RCC 7860 (cell line): ENCODE measurements around the gene OR5A1.
"Not testable (repeated sequence)": the region's sequence is repeated elsewhere in the genome, so short reads cannot be mapped to it uniquely, and the experiment has no call there.

Experiments
- DNase-seq: peaks from one replicate; pipeline ENCODE4 v3.0.0-alpha.2; 2015; ENCODE audit warnings: low spot score
- FAIRE-seq: peaks from 2 replicates; lab custom pipeline; 2012; peaks lifted over from hg19 to GRCh38; lab: Jason Lieb, UNC

Gene OR5A1

DNA sequence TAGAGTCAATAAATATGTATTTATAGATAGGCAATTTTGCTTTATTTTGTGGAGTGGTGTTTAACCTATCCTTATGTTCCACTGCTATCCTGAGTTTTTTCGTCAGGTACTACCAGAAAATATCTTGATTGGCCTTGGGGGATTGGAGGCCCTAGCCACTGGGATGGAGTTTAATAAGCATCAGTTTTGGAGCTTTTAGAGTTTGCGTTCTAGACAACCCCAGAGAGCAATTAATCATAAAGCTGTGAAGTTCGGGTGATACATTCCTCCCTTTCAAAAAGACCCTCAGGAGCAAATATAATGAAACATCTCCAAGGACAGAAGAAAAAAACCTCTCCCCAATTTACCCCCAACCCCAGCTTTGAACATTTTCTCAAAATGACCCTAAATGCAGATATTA is at the start of gene OR5A1:
Gene OR5A1 (plus strand): TSS at position 301 of the 400 bp plus-strand sequence. CDS start 6,700 bp downstream, outside the sequence.
- DNase-seq (no peak), FAIRE-seq (no peak)

DNA sequence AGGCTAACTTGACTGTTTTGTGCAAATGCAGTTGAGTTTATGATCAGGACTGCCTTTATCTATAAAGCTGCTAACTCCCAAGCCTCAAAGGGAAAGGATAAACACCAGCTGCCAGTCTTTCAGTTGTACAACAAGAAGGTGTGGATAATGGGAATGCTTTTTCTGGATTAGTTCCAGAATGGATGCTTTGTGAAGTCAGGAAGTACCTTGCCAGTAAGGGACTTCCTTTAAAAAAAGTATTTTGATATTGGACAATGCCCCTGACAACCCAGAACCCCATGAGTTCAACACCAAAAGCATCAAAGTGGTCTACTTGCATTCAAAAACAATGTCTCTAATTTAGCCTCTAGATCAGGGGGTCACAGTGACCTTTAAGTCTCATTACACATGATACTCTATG is 42.1 kb upstream of the OR5A1 start:
- no peak for DNase-seq
- no peak for FAIRE-seq

DNA sequence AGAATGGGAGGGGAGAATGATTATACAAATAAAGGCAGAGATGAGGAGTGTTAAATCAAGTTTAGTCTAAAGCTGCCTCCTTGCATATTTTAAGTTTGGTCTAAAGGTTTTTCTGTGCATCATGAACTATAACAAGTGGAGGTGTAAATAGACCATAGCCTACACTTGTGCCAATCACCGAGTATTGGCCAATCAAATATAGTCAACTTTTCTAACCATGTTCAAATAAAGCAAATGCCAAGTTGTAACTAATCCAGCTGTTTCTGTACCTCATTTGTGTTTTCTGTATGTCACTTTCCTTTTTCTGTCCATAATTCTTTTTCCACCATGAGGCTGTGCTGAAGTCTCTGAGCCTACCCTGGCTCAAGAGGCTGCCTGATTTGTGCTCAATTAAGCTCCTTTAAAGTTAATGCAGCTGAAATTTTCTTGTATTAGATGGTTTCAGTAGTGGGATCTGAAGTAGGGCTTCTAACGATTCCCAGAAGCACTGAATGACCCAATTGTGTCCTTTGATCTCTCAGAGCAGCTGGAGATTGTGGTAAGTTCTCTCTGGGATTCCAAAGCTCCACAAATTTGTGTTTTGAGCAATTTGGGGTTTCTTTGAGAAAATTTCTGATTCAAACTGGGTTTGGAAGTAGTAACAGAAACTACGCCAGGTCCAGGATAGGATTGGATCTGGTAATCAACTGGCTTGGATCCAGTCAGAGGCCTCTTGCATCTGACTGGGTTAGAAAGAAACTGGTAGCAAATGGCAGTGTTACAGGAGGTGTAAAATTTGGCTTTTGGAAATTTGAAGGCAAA is 35.6 kb upstream of the OR5A1 start:
- DNase-seq (no peak), FAIRE-seq (no peak)

DNA sequence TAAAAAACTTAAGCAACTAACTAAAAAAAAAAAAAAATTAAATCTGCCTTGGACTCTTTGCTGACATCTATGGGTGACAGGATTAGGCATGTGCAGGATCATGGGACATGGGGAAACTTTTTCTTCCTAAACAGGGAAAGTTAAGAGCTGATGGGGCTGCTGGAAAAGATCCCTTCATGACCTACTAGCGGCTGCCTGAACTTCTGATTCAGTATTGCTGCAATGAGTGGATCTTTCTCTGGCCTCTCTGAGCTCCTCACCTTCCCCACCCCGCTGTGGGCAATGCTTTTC is 35.1 kb upstream of the OR5A1 start:
- no peak for DNase-seq
- FAIRE-seq = no peak

DNA sequence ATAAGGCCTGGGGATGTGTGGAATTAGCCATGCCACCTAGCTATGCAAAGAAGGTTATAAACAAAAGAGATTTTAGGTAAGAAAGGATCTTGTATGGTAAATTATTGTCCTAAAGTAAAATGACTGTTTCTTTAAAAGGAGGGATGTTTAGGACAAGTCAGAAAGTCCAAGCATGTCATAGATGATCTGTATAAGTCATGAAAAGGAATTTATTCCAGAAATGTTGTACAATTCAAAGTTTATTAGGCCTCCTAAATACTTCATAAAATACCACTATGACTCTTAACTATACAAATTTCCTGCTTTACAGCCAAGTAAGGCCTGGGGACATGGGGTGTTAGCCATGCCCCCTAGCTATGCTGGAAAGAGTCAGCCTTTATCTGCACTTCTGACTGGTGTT is 32.7 kb upstream of the OR5A1 start:
- DNase-seq (no peak), FAIRE-seq (no peak)

DNA sequence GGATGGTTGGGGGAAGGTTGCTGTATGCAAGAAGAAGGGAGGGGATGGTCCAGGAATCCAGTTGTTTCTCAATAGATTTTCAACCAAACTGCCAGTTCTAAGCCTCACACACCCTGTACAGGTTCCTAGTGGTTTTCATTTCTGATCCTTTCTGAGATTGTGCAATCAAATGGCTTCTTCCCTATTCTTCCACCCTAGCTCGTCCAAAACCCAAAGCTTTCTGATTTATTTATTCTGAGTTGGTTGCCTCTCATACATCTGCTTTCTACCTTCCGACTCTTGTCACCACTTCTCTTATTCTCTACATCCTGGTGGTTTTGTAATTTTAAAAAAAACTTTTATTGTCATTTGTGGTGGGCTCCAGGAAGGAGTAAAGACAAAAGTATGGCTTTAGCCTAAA is 22.6 kb upstream of the OR5A1 start:
- no peak for DNase-seq
- no peak for FAIRE-seq

DNA sequence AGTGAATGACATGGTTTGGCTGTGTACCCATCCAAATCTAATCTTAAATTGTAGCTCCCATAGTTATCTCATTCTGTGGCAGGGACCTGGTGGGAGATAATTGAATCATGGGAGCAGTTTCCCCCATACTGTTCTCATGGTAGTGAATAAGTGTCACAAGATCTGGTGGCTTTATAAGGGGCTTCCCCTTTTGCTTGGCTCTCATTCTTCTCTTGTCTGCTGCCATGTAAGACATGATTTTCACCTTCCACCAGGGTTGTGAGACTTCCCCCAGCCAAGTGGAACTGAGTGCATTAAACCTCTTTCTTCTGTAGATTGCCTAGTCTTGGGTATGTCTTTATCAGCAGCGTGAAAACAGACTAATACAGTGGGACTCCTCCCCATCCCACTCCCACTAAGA is 21.2 kb upstream of the OR5A1 start:
- FAIRE-seq (no peak), DNase-seq (no peak)

DNA sequence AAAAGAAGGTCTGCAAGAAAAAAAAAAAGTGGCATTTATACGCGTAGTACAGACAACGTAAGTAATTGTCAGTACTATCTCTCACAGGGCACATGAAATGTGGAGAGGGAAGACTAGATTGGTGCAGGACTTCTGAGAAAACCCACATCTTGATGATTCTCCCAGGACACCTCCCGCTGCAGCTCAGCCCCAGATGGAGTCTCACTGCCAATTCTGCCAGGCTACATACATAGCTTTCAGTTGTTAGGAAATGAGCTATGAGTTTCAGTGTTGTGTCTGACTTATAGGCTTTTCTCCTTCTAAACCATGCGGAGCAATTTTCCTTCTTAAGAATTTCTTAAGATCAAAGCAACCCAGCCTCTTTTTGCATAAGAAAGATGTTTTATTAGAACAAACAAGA is 19.7 kb upstream of the OR5A1 start:
- FAIRE-seq = no peak
- DNase-seq = no peak

DNA sequence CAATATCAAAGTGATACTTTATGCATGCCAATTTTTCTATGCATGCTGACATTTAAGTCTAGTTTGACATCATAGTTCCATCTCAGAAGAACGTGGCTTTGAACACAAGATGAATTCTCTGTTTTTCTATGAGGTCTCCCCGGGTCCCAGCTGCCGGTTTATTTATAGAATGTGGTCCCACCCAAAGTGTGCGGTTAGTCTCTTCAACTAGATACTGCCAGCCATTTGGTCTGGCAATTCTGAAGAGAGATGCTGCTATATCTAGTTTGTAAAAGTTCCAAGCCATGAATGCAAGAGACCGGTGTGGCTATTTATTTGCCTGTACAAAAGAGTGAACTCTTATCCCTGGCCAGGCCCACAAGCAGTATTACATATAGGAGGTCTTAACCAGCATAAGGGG is 19.2 kb upstream of the OR5A1 start:
- DNase-seq = no peak
- FAIRE-seq = no peak

DNA sequence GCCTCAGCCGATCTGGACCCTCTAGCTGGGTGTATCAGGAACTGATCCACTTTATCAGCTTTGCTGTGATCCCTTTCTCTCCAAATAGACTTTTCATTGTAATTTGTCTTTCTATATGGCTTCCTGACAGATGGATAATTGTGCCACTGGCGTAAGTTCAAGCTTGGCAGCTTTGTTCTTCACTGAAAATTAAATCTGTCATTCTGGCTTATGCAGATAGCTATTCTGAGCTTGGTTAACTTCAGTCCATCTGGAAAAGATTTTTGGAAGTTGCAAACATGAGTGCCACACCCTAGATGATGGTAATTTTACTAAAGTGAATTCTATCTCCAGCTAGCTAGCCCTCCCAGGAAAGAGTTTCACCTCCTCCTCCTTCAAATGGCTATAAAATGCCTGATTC is 18.1 kb upstream of the OR5A1 start:
- DNase-seq = no peak
- FAIRE-seq = no peak

DNA sequence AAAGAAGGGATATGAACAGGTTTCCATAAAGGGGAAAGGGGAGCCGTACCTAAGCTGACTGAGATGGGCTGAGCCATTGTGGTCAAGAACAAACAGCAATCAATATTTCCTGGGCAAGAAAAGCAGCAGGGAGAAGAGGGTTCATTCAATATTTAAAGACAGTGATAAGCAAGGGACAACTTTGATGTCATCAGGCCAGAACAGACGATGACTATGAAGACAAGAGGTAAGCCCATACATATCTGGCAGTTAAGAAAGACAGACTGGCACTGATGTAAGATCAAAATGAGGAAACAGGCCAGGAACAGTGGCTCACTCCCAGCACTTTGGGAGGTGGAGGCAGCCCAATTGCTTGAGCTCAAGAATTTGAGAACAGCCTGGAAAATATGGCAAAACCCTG is 12.4 kb upstream of the OR5A1 start:
- DNase-seq (no peak), FAIRE-seq (no peak)

DNA sequence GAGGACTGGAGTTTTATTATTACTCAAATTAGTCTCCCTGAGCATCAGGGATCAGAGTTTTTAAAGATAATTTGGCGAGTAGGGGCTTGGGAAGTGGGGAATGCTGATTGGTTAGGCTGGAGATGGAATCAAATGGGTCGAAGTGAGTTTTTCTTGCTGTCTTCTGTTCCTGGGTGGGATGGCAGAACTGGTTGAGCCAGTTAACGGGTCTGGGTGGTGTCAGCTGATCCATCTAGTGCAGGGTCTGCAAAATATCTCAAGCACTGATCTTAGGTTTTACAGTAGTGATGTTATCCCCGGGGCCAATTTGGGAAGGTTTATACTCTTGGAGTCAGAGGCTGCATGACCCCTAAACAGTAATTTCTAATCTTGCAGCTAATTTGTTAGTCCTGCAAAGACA is 11.1 kb upstream of the OR5A1 start:
- DNase-seq (no peak), FAIRE-seq (no peak)

DNA sequence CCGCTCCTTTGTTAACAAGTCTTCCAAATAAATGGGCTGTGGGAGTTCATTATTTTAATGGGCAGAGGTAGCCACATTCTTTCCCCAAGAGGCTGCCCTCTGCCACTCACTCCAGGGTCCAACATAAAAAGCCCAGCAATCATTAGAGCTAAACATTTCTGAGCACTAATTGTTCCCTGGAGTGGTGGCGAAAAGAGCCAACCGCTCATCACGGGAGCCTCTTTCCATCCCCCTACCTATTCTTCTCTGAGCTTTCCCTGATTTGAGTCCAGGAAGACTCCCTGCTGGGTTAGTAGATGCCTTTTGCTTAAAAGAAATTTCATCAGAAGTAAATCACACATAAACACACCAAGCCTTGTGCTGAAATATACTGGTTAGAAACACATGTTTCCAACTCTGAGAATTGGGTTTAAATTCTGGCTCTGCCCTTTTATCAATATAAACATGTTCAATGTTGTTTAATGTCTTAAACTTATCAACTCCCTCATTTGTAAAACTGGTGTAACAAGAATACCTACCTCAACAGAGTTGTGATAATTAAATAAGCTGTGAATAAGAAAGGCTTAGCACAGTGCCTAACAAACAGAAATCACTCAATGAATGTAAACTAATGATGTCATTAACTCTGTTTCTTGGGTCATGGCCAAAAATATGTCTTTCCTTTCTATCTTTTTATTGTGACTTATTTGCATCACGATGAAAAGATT is 9.8 kb upstream of the OR5A1 start, which contains the start of gene OR5A2:
Gene OR5A2 (minus strand): TSS at position 53 of the 707 bp plus-strand sequence. CDS start 3,460 bp downstream, outside the sequence.
- no peak for FAIRE-seq
- DNase-seq = no peak

DNA sequence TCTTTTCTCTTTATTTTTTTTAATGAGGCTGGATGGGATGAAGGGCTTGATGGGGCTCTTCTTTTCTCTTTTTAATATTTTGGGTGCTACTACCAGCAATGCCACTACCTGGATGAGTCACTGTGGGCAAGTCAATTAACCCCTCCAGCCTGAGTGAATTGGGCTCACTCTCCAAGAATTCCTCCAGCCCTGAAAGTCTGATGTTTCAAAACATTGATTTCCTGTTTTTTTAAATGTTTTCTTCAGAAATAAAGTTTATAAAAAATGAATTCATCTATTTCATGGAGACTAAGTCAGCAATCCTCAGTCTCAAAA is 9.2 kb upstream of the OR5A1 start:
- DNase-seq = no peak
- FAIRE-seq = no peak

DNA sequence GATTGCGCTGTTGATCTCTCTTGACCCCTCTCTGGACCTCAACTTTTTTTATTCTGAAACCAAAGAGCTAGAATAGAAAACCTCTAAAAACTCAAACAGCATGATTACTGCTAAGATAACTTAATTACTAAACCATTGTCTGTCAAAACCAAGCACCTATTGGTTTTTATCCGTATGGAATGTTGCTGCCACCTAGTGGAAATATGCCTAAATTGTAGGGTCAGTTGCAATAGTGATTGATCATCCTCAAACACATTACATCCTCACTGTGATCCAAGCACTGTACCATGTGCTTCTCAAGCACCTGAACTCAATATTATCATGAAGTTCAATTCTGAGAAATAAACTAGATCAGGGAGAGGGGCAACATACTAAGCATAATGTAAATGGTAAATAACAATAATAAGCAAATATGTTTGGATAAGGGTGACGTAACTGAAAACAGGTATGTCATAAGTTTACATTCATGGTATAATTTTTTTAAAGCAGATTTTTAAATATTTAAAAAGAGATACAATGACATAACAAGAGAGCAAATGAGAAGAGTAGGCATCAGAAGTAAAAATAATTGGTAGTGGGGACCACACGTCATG is 6.2 kb upstream of the OR5A1 start:
- no peak for FAIRE-seq

DNA sequence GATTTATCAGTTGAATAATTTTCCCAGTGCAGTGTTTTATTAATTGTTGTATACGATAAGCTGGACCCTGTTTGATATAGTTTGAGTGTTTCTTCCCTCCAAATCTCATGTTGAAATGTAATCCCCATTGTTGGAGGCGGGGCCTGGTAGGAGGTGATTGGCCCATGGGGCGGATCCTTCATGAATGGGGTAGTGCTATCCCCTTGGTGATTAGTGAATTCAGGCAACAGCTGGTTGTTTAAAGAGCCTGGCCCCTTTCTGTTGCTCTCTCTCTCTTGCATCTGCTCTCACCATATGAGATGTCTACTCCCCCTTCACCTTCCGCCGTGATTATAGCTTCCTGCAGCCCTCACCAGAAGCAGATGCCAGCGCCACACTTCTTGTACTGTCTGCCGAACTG is 1.5 kb downstream of the OR5A1 start:
- FAIRE-seq (no peak), DNase-seq (no peak)

More for the DNA sequence above, 6.2 kb upstream of the OR5A1 start:
- DNase-seq = peak; percentile 16

DNA sequence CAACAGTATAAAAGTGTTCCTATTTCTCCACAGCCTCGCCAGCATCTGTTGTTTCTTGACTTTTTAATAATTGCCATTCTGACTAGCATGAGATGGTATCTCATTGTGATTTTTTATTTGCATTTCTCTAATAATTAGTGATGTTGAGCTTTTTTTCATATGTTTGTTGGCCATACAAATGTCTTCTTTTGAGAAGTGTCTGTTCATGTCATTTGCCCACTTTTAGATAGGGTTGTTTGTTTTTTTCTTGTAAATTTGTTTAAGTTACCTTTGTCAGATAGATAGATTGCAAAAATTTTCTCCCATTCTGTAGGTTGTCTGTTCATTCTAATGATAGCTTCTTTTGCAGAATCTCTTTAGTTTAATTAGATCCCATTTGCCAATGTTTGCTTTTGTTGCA is 9.4 kb downstream of the OR5A1 start:
- DNase-seq, FAIRE-seq: not testable (repeated sequence)

DNA sequence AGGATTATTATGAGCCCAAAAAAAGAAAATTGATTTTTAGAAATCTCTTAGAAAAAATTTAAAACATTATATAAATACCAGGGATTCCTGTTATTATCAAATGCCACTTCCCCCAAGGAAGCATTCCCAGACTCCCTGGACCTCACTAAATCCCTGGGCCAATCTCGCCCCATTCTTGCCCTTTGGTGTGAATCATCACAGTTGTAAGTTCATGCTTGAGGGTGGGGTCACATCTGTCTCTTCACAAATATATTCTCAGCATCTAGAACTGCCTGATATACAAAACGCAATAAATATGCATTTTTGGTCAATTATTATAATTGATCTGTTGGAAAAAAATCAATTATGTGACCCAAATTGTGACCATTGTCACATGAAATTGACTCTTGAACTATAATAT is 12.2 kb downstream of the OR5A1 start:
- DNase-seq = no peak
- FAIRE-seq = no peak

DNA sequence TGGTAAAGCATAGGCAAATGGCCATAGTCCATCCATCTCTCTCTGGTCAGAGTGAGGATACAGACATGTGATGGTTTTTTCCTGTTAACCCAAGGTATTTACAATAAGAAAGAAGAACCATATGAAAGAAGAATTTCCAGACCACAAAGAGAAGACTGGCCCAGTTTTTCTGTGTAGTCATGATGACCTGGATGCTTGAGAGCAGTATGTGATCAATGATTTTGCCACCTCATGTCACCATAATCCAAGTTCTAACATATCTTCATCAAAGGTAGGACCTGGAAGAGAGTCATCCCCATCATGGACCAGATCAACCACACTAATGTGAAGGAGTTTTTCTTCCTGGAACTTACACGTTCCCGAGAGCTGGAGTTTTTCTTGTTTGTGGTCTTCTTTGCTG is 20.4 kb downstream of the OR5A1 start, which contains the start of gene OR4D6:
Gene OR4D6 (plus strand): TSS at position 301 of the 400 bp plus-strand sequence. CDS start 0 bp downstream, at position 301.
- DNase-seq (no peak), FAIRE-seq (no peak)

DNA sequence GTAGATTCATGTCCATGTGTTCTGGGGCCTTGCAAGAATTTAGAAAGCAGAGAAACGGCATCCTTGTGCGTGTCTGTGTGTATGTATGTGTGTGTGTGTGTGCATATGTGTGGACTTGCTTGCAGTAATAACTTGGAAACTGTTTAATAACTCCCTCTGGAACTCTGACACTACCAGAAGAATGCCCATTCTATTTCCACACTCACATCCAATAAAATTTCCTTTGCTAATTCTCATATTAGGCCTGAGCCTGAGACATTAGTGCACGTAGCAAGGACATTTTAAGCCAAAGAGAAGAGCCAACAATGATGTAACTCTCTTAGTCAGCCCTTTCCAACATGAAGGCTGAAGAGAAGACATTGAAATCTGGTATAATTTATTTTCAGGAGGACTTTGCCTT is 23.6 kb downstream of the OR5A1 start:
- no peak for DNase-seq
- FAIRE-seq = no peak

DNA sequence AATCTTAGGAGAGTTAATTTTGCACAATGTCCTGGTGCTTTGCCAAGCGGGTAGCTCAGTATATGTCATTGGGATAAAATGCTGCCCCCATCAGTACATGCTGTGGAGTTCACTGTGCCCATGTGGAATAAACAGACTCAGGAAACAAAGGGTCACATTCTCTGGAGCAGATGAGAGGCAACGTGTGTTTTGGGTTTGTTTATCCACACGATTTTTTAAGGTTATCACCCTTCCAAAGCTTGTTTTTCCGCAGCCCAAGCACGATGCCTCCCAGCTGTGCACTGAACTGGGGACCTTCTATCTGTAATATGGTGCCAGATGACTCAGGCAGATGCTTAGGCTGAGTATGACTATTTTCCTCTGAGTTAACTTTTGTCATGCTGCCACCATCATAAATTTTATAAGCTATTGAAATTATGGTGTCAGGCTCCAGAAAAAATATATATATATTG is 26.9 kb downstream of the OR5A1 start:
- DNase-seq (no peak), FAIRE-seq (no peak)

DNA sequence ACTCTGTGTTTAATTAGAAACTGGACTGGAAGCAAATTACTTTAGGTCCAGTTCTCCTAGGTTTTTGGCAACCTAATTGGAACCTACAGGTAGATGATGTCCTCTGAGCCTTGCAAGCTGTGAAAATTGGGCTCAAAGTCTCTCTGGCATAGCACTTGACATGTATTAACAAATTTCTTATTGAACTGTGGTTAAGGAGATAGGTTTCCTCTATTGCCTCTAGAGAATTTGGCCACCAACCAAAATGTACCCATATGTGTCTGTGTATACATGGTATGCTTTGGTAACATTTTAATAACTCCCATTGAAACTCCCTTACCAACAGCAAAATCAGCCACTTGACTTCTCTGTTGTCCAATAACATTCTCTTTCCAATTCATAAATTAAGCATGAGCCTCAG is 36.7 kb downstream of the OR5A1 start, which contains the start of gene OR4D10:
Gene OR4D10 (plus strand): TSS at position 301 of the 400 bp plus-strand sequence. CDS start 4,115 bp downstream, outside the sequence.
- no peak for DNase-seq
- no peak for FAIRE-seq
